ENCODE results near the gene DHCR24.
A peak's percentile ranks its signal among the peaks of the same experiment; 100 is the strongest.

DNA sequence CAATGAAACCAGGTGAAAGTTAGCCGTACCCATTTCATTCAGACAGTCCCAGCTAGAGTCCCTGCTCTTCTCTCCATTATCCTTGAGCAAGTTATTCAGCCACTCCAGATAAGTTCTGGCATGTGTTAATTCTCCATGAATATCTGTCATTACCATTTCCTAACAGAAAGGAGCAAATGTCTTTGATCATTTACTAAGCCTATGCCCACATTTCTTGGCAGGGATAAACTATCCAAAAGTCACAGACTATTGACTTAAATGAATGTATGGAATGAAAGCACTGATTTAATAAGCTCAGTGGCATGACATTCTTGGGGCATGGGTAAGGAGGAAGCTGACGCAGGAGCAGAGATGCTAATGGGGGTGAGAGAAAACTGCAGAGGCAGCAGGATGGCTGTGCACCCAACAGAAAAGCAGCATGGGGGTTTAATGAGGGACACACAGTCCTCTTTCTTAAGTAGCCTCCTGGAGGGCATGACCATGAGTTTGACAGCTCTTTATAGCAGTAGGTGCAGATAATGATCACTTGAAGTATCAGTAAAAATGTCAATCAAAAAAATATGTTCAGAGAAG, 17.6 kb upstream of the DHCR24 start:
- TF ChIP-seq TCF12 (IDR thresholded peaks at IDR 0.05; ENCODE audit: low read depth) (peak; percentile 93), EP300 (IDR thresholded peaks at IDR 0.05; ENCODE audit: borderline replicate concordance) (peak; percentile 95)

All from Ishikawa (cell line).